Thyroid gland (tissue), 4 donors: Measurements from ENCODE around the gene HNRNPA3.

Experiments
- CTCF ChIP-seq, 6 experiments: fragments of 200-600 bp in 3 of 6; fragments of 450-650 bp in 3 of 6; sonication (generic) in 3 of 6; IDR thresholded peaks; one replicate each; pipeline ENCODE4 v1.5.1; 2016 to 2019; ENCODE audit warnings: antibody characterized with exemption in 6 of 6, mild to moderate bottlenecking in 2 of 6, inconsistent platforms in 1 of 6, moderate library complexity in 1 of 6
- POLR2A ChIP-seq, 2 donors: fragments of 450-650 bp; IDR thresholded peaks; one replicate each; pipeline ENCODE4 v1.6.1; 2017; ENCODE audit warnings: antibody characterized with exemption in 2 of 2, mild to moderate bottlenecking in 2 of 2, moderate library complexity in 1 of 2

- no peak for TF ChIP-seq CTCF (IDR thresholded peaks at IDR 0.05)
- TF ChIP-seq POLR2A (IDR thresholded peaks at IDR 0.05), result no peak
These were observed 33.4 kb upstream of the HNRNPA3 start for GRCh38 chr2:177179227-177179626.
